MM.1S (cell line): Measurements from ENCODE around the gene NOXRED1.

Experiments
- CTCF ChIP-seq: fragments of 300-600 bp; sonication (generic); IDR thresholded peaks from 2 replicates; pipeline ENCODE4 v1.5.1; 2016; ENCODE audit warnings: antibody characterized with exemption, low read length, mixed read lengths
- EZH2 ChIP-seq: fragments of 300-600 bp; sonication (generic); optimal IDR thresholded peaks from 2 replicates; pipeline ENCODE3; 2017; ENCODE audit warnings: low read depth, mild to moderate bottlenecking, antibody characterized with exemption, low read length, mixed read lengths
- EZH2phosphoT487 ChIP-seq: fragments of 300-600 bp; sonication (generic); IDR thresholded peaks from 2 replicates; pipeline ENCODE4 v1.6.1; 2018; ENCODE audit warnings: antibody characterized with exemption, low read length

- TF ChIP-seq CTCF (no peak), EZH2 (no peak), EZH2phosphoT487 (no peak)
Measured at GRCh38 chr14:77469067-77469505, 45.8 kb upstream of the NOXRED1 start.
